GM19328 (cell line): ENCODE data around the gene WASF1.
"Not testable (repeated sequence)": the region's sequence is repeated elsewhere in the genome, so short reads cannot be mapped to it uniquely, and the experiment has no call there.

Experiments
- ATAC-seq: cut with Tn5 transposase; IDR thresholded peaks from one replicate; pipeline ENCODE4 v1.9.1; 2021; ENCODE audit warnings: mild to moderate bottlenecking, moderate library complexity; ENCODE audit not compliant: unreplicated experiment

WASF1 gene

DNA sequence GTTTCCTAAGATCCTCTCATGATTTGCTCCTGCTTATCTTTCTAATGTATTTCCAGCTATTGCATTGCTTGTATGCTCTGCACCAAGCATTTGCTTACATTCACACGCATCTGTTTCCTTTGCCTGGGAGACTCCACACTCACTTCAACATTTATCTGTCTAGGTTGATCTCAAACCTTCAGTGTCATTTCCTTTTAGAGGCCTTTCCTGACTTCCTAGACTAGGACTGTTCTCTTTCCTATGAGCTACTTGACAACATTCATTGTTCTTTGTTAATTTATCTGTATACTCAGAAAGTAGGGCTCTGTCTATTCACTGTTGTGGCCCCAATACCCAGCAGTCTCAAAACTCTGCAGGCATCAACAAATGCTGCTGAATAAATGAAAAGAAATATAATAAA, 84.4 kb downstream of the WASF1 start:
- no peak for ATAC-seq

DNA sequence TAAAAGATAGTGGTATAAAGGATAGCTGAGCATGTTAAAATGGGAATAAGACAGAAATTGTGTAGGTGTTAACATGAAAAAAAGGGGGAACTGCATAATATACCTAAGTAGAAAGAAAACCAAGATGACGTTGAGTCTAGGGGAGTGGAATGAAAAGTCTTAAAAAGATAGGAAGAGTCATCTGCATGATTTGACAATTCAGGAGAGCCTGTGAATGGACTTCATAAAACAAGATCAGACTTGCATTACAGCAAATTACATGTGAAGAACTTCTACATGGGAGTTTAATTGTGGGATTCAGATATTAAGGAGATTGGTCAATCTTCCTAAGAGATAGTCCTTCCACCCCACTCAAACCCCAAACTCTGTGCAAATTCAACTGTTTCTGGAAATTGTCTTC, 85.5 kb downstream of the WASF1 start:
- no peak for ATAC-seq

DNA sequence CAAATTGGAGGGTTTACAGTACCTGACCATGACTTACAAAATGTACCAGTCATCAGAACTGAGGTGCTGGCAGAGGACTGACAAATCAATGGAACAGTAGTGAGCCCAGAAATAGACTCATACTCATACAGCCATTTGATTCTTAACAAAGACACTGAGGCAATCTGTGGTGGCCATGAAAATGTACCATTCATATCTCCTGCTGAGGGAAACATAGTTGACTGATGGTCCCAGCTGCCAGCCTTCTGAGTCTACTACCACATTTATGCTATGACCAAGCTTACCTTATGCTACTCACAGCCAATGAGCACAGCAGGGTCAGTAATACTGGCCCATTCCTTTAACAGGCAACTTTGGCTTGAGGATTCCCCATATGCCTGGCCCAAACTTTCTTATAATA, 88.6 kb downstream of the WASF1 start:
- ATAC-seq, result no peak

DNA sequence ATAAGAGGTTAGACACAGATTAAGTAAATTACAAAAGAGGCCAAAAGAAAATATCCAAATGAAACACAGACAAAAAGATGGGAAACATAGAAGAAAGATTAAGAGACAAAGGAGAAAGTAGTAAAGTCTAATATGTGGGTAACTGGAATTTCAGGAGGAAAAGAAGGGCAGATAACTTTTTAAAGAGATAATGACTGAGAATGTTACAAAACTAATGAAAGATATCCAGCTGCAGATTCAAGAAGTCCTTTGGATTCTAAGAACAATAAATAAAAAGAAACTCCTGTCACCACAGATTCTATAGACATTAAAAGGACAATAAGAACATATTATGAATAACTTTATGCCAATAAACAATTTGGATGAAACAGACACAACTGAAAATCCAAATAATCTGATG, 90.1 kb downstream of the WASF1 start:
- ATAC-seq, result no peak

DNA sequence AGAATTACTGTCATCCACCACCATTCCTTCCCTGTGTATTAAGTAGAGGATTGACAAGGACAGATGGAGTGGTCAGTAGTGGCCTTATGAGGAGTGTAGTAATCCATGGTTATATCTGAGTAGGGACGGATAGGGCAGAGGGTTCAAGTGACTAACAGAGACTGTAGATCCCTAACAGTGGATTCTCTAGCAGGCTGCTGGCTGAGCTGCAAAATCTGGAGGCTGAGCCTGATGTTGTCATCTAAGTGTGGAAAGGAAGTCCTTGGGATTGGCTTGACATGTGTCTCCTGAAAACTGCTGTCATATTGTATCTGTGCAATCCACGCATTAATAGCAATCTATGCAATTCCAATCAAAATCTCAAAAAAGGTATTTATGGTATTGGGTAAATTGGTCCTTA, 94.2 kb downstream of the WASF1 start:
- no peak for ATAC-seq

DNA sequence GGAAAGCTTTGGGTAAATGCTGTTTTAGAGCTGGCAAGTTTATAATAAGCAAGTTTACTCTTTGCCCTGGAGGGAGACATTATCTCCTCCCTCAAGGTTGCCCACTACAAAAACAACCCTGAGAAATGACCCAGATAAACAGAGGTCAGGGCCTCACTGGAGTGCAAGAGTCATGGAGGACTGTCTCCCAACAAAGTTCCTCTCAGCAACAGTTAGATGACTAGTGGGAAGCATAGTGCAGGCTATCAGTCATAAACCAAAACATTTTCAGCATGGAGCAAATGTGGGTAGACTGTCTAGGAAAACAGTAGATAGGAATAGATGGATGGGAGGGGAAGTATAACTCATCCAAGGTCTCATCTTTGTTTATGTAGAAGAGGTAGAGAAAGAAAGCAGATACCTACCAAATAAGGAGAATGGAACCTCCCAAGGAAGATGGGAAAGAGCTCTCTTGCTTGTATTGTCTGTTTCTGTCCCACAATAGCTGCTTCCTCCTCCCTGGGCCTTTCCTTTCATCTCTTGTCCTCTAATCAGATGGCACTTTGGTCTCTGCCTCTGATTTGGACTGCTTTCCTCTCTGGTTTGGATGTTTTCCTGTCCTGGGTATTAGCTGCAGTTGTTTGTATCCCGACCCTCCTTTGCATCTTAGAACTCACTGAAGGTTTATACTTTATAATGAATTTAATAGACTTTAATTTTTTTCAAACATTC, 95.4 kb downstream of the WASF1 start:
- ATAC-seq, result no peak

DNA sequence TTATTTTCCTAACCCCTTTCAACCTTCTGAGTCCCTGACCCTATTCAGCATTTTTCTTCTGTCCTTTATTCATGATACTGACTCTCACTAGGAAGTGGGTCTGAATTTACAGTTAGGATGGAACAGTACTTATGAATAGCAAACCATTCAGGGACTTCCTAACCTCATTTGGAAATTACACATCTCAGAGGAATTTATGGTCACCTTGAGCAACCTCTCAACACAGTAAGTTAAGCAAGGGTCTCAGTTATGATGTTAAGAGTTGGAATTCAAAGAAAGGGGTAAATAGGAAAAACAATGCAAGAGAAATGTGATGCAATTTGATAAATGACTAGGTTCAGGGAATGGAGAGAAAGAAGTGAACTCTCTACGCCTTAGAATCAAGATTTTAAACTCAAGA, 104.1 kb downstream of the WASF1 start:
- ATAC-seq, result no peak

DNA sequence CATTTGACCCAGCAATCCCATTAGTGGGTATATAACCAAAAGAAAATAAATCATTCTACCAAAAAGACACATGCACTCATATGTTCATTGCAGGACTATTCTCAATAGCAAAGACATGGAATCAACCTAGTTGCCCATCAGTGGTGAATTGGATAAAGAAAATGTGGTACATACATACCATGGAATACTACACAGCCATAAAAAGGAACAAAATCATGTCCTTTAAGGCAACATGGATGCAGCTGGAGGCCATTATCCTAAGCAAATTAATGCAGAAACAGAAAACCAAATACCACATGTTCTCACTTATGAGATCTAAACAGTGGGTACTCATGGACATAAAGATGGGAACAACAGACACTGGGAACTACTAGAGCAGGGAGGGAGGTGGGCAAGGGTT, 106.0 kb downstream of the WASF1 start:
- ATAC-seq, result not testable (repeated sequence)

DNA sequence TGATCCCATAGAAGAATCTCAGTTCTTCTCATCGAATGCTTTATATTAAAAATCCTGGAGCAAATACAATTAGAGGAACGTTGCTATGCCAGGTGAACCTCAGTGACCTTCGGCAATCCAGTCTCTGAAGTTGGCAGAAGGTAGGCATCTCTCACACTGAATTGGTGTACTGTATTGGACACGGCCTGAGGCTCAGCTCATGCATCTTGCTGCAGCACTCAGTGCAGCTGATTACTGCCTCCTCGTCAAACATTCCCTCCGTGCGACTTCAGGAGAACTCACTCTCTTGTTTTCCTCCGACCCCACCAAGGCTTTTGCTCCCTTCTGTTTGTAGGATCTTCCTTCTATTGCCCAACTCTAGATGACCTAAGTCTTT, 110.9 kb downstream of the WASF1 start:
- no peak for ATAC-seq

DNA sequence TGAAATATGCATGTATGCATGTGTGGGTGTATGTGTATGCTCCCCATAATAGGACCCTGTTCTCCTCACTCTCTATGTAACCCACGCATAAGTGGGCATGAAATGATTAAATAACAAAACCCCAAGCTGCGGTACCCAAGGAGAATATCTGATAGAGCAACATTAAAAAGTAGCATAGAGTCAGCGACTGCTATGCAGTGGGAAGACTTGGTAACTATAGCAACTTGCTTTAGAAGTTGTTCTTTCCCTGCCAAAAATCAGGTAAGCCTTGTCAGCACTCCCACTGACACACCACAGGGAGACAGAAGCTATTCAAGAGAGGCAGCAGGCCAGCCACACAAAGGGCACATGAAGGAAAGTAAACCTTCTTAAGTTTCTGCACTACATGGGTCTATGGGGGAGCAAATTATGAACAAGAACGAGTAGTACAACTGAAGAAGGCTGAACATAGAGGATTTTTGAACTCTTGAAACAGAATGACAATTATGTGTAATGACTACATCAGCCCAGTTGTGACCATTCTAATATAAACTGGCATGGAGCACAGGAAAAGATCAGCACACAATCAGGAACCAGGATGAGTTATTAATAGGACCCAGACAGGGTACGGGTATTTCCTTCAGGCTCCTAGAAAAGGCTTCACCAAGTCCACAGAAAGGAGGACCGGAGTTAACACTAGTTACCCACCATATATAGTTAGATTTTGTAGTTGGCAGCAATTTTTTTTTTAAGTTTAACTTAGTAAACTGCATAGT, 111.5 kb downstream of the WASF1 start:
- ATAC-seq, result no peak

DNA sequence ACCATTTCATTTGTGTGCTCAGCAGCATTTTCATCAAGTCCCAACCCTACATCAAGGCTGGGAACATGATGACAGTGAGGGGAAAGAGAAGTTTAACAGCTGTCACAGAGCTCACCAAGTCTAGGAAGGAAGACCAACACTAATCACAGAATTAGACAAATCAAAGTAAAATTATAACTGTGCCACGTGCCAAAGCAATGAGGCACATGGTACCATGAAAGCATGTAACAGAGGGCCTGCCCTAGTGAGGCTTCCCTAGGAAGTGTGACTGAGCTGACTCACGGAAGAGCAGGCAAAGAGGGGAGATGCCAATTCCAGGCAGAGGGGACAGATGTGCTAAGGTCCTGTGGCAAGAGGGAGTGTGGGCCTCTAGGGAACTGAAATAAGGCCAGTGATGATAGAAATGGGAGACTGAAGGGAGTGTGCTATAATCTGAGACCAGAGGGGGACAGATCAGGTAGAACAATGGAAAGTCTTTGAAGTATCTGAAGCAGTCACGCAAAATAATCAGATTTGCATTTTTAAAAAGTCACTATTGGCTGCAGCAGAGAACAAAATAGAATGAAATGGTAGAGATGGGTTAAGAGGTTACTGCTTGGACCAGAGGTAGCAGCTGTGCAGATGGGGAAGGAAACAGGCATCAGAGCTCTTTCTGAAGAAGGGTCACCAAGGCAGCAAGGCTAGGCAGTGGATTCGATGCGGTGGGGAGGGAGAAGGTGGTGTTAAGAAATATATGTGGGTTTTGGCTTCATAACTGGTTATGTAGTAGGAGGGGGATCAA, 114.5 kb downstream of the WASF1 start:
- ATAC-seq, result no peak

DNA sequence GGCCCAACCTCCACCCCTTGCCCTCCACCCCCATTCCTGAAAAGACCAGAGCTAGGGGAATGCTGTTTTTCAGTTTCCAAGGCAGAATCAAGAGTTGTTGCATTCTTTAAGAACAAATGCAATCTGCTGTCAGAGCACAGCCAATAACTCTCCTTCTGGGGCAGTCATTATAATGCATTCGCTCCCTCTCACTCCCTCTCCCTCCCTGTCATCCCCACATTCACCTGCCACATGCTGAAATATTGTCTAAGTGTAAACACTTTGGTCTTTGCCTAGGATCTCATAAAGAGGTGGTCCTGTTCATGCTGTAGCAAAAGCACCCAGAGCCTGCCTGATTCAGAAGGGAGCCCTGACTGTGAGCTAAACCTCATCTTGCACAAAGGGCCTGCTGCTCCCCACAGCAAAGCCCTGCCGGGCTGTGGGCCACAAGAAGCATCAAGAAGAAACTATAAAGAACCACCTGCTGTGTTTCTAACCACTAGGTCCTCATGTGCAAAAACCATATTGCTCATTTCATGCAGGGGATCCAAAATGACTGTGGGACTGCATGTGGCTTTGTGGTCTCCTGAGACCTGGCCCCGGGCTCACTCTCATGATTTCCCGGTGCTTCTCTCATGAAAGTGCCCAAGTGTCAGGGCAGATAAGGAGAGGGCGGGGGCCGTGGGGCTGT, 115.7 kb downstream of the WASF1 start:
- ATAC-seq, result peak; percentile 66

DNA sequence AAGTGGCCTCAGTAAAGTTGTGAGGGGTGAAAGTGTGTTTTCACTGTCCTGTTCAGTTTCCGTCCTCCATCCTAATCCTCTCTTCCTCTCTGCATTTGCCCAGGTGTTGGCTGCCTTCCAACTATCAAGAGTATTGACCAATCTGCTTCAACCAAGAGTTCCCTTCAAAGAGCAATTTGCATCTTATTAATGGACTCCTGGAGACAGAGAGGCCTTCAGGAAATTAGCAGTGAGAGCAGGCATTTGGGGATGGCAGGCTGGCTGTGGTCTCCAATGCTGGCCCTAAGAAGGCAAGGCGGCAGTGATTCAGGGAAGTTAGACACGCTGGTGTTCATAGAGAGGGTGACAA, 124.1 kb downstream of the WASF1 start:
- ATAC-seq, result no peak

DNA sequence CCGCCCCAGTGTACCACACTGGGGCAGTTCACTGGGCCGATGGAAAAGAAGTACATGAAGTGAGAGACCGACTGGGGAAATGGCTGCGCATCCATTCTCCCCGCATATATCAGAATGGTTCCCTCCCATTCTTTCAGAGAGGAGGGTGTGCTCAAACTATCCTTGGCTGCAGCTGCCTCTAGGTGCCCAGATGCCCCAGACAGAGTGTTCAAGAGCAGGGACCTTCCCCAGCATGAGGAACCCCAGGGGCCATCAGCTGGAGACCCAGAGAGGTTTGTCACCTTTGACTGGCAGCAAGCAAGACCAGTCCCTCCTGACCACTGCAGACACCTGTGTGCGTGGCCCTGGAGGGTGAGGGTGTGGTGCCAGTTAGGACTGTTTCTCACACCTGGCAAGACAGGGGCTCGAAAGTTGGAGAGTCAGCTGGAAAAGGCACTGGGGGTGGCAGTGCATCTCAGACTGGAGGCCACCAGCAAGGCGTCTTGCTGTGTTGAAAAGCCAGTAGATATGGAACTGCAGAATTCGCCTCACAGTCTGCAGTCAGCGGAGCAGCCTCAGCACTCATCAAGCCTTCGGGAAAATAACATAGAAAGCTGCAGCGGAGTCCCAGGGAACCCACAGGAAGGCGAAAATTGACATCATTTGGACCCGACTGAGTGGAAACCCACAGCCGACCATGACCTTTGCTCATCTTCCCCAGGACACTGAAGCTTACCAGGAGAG, 124.6 kb downstream of the WASF1 start:
- no peak for ATAC-seq

DNA sequence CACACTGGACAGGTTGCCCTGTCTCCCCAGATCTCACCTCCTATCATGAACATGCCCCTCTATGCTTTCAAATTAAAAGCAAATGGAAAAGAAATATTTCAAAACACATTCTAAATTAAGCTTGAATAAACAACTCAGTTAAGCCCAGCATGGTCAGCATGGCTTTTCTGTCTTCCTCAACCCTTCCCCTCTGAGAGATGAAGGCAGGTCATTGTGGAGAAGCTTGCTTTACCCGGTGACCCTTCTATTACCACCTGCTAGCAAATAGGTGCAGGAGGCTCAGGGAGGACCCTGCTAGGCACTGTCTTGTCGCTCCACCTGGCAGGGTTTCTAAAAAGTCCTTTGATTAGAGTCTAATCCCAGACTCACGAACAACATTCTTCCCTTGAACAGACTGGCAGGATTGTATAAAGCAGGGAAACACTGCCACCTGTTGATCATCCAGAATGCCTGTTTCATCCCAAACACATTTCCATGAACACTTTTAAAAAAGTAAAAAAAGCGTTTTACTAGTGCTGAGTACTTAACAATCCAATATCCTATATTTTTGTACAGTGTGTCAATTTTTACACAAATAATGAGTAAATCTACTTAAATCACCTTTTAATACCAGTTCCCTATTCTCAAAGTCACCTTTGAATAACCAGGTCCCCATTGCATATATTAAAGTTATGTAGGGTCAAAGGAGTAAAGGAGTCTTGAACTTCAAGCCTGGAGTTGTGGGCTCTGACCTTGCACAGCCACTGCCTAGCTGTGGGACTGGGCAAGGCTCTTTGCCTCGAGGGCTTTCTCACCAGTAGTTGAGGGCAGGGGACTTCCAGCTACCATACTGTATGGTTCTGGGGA, 125.9 kb downstream of the WASF1 start:
- no peak for ATAC-seq

DNA sequence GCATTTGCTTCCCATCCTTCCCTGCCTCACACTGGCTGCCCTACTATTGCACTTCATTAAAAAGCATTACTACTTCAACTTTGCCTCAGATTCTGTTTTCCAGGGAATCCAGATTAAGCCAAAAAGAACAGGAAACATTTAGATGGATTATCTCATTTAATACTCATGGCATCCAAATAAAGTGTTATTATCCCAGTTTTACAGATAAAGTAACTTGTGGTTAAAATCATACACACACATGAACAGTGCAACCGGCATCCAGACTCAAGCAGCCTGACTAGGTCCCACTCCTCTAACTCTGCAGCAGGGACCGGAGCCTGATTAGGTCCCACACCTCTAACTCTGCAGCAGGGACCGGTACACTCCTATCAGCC, 129.0 kb downstream of the WASF1 start:
- no peak for ATAC-seq
